Left renal cortex interstitium (tissue), 4 donors: Measurements from ENCODE around the gene SPRTN. TPM values are rescaled to one million over a fixed set of nuclear protein-coding genes. Genes with fewer than 3 reads are reported as not detected.
A peak's percentile ranks its signal among the peaks of the same experiment; 100 is the strongest.
"Not testable (repeated sequence)": the region's sequence is repeated elsewhere in the genome, so short reads cannot be mapped to it uniquely, and the experiment has no call there.

Experiments
- DNase-seq, 4 donors: peaks; one replicate each; pipeline ENCODE4 v3.0.0-alpha.2; 2013; ENCODE audit warnings: low read depth in 4 of 4, low spot score in 2 of 4, missing footprints in 1 of 4
- polyA plus RNA-seq, 4 donors: library from polyadenylated mRNA; unstranded; fragments of 120-200 nt; gene quantifications; one replicate each; pipeline ENCODE4 v1.2.1, GENCODE V29; 2013; ENCODE audit not compliant: insufficient read length in 4 of 4

The SPRTN gene
- polyA plus RNA-seq, 4 donors: 12.8 to 14.9 (median 13.6) TPM

DNA sequence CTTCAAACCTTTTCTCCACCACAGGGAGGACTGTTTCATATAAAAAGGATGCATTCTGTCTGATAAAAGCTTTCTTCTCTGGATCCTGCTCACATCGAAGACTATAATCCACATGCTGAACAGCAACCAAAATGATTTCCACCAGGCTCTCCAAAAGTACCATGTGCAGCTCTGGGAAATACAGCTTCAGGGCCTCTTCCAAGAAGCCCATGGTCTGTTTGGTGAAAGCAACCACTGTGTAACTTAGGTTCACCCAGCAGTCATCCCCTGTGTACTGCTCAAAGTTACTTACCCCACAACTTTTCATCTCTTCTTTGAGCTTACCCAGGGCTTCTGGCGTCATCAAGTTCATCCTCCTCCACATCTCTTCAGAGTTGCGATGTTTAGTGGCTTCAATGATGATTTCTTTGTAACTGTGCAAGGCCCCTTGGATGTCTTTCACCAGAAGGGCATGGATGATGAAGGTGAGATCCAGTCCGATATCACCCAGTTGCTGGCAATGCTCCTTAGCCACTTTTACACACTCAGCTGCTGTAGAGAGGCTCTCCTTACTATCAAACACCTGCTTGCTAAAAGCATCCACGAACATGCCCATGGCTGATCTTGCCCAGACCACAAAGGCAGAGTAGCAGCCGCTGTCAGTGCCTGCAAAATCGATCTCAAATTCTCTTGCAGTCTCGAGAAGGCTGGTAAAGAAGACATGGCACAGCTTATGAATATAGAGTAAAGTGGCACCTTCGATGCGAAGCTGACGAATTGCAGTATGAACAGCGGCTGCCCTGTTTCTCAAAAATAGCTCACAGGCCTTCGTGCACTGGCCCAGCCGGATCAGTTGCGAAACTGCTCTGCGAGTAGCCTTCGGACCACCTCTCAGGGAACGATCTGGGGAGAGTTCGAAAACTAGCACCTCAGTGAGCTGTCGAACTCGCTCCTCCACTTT, 2.2 kb upstream of the SPRTN start:
- no peak for DNase-seq

DNA sequence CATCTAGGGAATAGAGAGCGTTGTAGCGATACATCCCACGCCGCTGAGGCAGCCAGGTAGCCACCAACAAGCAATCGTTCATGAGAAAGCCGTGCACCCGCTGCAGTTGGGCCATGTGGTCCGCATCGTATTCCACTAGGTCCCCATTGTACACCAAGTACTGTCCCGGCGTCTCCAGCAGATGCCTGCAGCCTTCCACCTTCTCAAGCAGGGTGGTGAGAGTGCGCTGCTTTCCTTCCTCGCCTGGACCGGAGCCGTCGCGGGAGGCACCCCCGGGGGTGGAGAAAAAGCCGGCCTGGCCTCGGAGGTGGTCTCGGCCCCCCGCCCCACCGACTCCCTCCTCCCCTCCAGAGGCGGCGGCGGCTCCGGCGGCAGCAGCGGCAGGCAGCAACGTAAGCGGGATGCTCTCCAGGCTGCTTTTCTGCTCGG, 1.0 kb upstream of the SPRTN start:
- DNase-seq: no peak

DNA sequence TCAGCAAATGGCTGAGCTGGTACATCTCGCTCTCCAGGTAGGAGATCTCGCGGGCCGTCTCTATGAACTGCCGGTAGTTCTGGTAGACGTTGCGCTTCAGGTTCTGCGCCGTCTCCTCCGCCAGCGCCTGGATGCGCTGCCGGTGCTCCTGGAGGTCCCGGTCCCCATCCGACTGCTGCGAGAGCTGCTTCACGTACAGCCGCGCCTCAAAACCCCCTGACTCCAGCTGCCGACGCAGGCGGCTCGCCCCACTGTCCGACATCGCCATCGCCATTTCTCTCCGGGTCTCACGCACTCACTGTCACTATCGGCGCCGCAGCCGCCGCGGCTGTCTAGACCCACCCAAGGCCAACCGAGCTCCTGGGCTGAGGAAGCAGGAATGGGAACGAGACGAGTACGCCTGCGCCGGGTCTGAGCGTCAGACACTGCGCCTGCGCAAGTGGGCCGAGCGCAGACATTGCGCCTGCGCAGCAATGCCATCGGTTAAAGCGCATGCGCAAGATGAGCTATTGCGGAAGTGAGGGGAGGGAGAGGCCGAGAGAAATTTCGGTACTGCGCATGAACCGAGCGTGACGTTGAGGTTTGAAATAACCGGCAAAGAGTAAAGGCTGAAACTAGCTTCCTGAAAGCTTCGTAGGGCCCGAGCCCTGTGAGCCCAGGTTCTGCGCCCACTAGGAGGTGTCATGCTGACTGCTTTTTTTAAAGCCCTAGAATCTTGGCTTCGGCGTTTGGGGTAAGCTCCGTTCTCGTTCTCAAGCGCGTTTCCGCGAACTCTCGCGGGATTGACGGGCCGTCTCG, 422 bp upstream of the SPRTN start, which contains the start of gene EXOC8:
EXOC8 (minus strand) TSS at position 381 of the 798 bp plus-strand sequence; CDS start at position 274, 107 bp downstream.
- peak; percentile 98 to 100 (median 99) for DNase-seq

DNA sequence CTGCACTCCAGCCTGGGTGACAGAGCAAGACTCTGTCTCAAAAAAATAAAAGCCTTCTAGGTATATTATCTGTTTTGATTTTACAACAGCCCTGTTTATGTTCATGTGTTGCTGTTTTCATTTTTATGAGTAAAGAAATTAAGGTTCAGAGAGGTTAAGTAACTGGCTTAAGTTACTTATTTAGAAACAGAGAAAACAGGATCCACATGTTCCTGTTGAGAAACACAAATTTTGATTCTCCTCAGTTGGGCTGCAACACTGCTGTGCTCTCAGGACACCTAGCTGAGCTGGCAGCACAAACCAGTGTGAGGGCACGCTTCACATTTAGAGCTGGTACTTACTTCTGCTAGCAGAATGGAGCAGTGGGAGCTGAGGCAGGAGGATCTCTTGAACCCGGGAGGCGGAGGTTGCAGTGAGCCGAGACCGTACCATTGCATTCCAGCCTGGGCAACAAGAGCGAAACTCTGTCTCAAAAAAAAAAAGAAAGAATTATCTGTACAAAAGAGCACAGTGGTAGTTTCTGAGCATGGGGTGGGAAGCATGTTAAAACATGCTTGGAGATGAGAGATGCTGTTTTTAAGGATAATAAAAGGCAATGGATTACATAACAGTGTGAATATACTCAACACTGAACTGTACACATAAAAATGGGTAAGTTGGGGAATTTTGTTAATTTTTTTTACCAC, 2.4 kb downstream of the SPRTN start:
- no peak for DNase-seq

DNA sequence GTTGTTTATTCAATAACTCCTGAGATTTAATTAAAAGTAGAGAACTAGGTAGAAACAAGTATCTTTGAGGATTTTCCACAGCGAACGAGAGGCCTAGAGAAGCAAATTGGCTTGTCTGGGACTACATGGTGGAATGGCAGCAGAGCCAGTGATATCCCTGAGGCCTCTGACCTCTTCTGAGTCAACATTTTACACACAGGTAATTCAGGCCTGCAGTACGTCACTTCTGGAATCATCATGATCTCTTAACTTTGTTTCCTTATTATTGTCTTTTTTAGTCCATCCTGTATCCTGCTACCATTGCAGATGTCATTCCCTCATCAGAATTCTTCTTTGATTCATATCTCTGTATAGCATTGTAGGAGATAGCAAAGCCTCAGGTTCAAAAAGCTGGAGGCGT, 9.9 kb downstream of the SPRTN start:
- DNase-seq: no peak

DNA sequence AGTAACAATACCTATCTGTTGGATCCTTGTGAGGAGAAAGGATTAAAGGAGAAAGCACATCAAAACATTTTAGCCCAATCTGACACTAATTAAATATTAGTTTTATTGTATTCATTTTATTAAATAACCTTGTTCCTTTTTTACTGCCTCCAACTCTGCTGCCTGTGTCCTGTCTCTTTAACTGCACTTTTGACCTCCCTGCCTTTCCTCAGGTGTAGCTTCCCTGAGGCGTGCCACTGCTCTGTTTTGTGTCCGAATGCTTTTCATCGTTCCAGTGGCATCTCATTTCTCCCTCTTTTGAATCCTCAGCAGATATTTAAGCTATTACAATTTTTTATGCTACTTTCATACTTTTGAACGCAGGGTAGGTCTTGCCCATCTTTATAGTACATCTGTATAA, 10.3 kb downstream of the SPRTN start:
- DNase-seq: no peak

DNA sequence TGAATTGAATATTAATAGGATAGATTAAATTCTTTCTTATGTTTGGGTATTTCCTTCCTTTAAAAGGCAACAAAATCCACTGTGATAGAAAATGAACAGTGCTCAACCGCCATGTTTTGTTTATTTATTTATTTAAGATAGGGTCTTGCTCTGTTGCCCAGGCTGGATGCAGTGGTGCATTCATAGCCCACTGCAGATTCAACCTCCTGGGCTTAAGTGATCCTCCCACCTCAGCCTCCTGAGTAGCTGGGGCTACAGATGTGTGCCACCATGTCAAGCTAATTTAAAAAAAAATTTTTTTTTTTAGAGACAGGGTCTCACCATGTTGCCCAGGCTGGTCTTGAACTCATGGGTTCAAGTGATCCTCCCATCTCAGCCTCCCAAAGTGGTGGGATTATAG, 10.8 kb downstream of the SPRTN start:
- not testable (repeated sequence) for DNase-seq

DNA sequence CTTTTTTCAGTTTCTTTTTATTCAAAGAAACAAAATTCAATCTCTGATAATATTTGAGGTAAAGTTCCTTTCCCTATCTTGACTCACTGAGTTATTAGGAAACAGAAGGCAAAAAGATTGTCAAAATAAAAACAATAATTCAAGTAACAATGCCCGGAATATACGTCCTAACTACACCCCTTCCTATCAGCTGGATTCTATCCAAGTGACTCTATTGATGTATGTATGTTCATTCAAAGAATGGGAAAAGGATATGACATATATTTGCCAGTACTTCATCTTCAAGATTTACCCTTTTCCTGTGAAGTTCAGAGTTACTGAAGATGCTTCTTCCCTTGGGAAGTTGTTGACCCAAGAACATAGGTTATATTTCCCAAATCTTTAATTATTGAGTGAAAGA, 13.7 kb downstream of the SPRTN start:
- no peak for DNase-seq

DNA sequence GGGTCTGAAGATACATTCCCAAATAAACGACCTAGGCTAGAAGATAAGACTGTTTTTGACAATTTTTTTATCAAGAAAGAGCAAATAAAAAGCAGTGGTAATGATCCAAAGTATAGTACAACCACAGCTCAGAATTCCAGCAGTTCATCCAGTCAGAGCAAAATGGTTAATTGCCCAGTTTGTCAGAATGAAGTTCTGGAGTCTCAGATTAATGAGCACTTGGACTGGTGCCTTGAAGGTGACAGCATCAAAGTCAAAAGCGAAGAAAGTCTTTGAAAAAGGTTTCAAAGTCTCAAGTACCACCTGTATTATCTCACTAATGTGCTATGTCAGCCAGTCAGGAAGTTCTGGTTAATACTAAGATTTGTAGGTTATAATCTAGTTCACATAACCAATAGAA, 15.0 kb downstream of the SPRTN start:
- no peak for DNase-seq

DNA sequence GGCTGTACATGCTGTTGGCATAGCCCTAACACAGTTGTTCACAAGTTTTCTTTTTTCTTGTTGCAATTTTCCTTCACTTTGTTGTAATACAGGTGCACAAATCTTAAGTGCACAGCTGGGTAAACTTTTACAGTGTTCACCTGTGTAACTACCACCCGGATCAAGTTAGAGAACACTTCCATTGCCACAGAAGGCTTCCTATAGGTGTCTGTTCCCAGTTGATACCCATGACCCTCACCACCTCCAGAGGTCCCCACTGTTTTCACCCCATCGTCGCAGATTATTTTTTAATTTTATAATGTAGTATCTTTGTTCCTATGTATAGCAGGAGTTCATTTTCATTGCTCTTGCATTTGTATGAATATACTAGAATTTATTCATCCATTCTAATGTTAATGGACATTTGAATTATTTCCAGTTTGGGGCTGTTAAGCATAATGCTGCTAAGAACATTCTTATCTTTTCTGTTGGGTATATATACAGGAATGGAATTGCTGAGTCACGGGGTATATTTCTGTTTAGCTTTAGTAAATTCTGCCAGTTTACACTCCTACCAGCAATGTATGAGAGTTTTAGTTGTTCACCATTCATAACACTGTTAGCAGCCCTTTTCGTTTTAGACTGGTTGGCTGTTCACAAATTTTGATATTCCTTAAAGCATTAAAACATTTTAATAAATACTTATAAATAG, 16.4 kb downstream of the SPRTN start:
- no peak for DNase-seq

DNA sequence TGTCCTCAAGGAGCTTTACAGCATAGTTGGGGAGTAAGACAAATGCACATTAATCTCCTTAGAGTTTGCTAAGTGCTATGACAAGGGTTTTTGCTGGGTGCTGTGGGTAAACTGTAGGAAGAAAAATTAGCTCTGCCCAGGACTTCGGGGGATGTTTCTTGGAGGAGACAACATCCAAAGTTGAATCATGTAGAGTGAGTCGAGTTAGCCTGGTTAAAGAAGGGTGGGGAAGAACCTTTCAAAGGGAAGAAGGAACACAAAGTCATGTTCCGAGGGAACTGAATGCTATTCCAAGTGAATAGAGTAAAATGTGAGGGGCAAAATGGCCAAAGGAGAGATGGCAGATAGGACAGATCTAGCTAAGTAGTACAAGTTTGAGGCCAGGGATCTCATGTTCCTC, 17.1 kb downstream of the SPRTN start:
- DNase-seq: no peak

DNA sequence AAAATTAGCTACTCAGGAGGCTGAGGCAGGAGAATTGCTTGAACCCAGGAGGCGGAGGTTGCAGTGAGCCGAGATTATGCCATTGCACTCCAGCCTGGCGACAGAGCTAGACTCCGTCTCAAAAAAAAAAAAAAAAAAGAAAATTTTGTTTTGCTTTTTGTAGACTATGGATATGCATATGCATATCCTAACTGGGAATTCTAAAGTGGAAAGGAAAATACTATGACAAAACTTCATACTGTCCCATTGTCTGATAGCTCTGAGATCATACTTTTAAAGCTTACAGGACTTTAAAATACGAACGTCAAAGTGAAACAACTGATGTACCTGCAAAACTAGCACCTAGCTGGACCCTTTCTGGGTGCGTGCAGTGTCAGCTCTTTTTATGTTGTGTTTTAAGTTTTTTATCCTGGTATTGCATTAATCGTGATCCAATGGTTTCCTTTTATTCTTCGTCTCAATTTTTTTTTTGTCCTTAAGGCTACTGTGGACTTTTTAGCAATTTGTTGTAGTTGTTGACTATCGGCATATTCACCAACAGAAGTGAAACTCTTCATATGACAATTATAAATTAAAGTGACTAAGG, 19.2 kb downstream of the SPRTN start:
- no peak for DNase-seq

DNA sequence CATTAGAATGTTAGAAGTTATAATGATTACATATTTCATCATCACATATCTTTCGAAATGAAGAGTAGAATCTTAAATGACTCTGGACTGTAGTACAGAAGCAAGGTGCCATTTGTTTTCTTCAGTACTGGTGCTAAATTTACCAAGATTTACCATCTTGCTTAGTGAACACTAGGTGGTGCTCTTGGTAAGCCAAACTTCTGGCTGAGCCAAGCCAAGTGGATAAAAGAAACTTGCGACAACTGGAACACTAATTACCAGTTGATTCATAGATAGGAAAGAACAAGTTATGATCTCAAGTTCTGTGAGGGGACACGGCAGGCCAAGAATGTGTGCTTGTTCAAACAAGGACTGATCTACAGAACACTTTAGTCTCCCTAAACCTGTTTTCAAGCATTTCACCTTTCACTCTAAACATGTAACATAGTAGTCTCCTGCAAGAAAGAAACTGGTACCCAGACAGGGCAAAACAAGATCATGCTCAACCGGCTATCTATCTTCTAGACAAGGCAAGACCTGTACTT, 19.8 kb downstream of the SPRTN start:
- DNase-seq: peak in 2 of 4 donors; percentile 34 to 46

DNA sequence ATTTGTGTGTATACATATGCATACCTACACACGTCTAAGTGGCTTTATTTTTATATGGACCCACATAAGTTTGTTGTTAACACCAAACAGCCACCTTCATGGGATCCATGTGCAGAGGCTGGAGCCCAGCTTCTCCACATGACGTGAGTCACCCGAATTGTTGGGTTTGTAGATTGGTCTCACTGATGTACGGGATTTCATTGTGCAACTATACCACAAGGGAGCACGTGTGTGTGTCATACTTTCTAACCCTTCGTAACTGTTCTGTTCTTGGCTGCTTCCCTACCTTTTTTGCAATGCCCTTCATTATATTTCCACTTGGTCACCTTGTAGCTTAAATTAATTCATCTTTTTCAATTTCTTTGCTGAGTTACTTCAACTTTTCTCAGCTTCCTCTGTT, 21.0 kb downstream of the SPRTN start:
- no peak for DNase-seq

DNA sequence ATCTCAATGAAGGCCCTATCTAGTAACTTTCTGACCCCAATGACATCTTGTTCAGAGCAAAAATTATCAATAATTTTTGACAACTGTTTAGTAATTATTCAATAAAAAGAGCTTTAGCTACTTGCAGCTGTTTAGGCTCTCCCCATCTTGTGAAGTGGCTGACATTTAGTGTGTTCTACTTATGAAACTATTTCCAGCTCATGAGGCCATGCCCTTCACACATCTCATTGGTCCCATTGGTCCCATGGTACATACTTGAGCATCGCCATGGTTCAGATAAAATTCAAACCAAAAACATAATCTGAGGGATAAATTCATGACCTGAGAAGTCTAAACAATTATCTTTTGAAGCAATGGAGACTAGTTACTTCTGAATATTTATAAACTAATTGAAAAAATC, 24.2 kb downstream of the SPRTN start:
- DNase-seq: no peak

DNA sequence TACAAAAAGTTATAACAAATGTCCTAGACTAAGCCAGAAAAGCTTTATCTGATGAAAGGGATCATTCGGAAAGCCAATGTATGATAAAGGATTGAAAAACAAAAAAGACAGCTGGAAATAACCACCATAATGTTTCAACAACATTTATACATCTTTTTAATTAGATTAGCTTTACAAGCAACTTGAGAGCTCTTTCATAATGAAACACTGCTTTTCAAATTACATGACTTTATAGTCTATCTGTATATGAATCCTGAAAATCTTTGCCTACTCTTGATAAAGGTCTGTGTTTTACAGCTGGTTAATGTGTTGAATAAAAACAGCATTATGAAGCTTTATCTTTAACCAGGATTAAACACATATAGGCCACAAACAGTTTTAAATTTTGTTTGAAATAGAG, 25.5 kb downstream of the SPRTN start:
- no peak for DNase-seq

DNA sequence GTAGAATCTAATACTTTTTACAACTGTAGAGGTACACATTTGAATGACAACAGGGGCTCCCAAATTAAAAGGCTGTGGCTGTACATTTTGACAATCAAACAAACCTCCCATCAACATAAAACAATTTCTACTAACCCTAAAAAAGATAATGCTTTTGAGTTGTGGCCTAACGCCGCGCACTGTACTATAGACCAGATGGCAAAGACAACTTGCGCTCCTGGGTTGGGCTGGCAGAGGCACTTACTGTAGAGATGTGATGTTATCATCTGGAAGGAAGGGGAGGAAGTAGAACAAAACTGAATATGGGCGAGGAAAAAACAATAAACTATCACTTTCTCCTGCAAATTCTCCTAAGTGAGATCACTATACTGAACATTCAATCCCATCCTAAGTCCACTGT, 26.1 kb downstream of the SPRTN start:
- DNase-seq: no peak

DNA sequence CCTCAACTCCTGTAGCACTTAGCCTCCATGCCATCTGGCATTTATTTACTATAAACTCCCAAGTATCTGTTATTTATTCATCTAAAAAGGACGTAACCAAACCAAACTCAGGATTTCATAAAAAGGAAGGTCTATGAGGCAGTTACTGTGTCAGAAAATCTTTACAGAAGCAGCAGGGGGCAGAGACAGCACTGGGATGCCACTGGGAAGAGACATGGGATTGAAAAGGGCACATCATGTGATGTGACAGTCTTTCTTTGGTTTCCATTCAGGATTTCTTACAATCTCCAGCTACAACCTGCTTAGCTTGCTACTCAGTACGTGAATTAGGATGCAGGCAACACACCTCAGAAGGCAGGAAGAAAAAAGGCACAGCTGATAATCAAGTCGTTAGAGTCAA, 31.2 kb downstream of the SPRTN start:
- no peak for DNase-seq

DNA sequence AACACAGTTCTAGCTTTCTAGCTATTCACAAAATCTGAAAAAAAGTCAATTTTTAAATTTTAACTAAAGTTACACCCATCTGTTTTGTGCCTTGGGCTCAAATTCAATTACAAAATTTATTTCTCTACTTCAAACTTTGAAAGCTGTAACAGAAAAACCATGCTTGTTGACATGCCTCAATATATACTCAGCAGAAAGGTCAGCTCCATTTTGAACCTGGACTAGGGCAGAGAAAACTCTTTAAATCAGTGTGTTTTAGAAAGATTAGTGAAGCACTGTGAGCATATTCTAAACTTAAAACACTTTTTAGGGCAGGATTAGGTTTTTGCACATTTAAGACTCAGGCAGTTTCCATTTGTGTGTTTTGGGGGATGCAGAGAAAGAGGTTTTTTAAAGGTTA, 34.4 kb downstream of the SPRTN start:
- DNase-seq: no peak

DNA sequence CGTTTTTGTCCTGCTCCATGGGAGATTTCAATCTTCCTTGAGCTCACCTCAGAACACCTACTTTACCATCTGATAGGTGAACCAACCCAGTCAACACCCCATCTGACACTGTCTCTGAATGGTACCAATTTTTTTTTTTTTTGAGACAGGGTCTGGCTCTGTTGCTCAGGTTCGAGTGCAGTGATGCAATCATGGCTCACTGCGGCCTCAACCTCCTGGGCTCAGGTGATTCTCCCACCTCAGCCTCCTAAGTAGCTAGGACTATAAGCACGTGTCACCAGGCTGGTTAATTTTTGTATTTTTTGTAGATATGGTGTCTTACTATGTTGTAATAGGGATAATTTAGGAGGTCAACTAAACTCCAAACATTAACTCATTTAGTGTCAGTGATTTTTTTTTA, 36.3 kb downstream of the SPRTN start:
- DNase-seq: no peak
